K562 (cell line): ENCODE data around the gene VAT1L. TPM values are rescaled to one million over a fixed set of nuclear protein-coding genes. Genes with fewer than 3 reads are reported as not detected.

Experiments used
- ARID3A ChIP-seq: IDR thresholded peaks from 2 replicates; pipeline ENCODE4 v1.6.1; 2012; ENCODE audit warnings: low read depth, low read length, improper control_type of control experiment, borderline replicate concordance
- BRD9 ChIP-seq: fragments of 450-650 bp; IDR thresholded peaks from 2 replicates; pipeline ENCODE4 v1.6.1; 2018; ENCODE audit warnings: low read depth; ENCODE audit not compliant: partially characterized antibody
- DNMT1 ChIP-seq: fragments of 450-650 bp; IDR thresholded peaks from 2 replicates; pipeline ENCODE4 v1.6.1; 2016; ENCODE audit warnings: antibody characterized with exemption, mild to moderate bottlenecking
- EGR1 ChIP-seq: fragments of 450-650 bp; conservative IDR thresholded peaks from 2 replicates; pipeline ENCODE4 v1.6.1; 2017; ENCODE audit warnings: mild to moderate bottlenecking
- ETS2 ChIP-seq: IDR thresholded peaks from 2 replicates; pipeline ENCODE4 v1.6.1; 2016; ENCODE audit warnings: borderline replicate concordance, missing genetic modification characterization, mild to moderate bottlenecking, moderate library complexity, missing compliant biosample characterization; ENCODE audit not compliant: poor library complexity, severe bottlenecking
- HES1 ChIP-seq: fragments of 450-650 bp; IDR thresholded peaks from 2 replicates; pipeline ENCODE4 v1.6.1; 2016; ENCODE audit warnings: low read depth, mild to moderate bottlenecking, moderate library complexity
- IRF1 ChIP-seq: sonication (generic); formaldehyde crosslinking; IDR thresholded peaks from 2 replicates; pipeline ENCODE4 v1.8.0; 2022; ENCODE audit warnings: missing genetic modification reagents, mild to moderate bottlenecking, borderline replicate concordance
- KHSRP ChIP-seq: fragments of 450-650 bp; IDR thresholded peaks from 2 replicates; pipeline ENCODE4 v1.6.1; 2017
- L3MBTL2 ChIP-seq: fragments of 450-650 bp; IDR thresholded peaks from 2 replicates; pipeline ENCODE4 v1.6.1; 2016; ENCODE audit warnings: mild to moderate bottlenecking, moderate library complexity
- MAX ChIP-seq: sonication (generic); formaldehyde crosslinking; IDR thresholded peaks from 2 replicates; pipeline ENCODE4 v1.9.0; 2022; ENCODE audit warnings: mild to moderate bottlenecking, missing genetic modification reagents
- MIER1 ChIP-seq: fragments of 450-650 bp; IDR thresholded peaks from 2 replicates; pipeline ENCODE4 v1.6.1; 2016; ENCODE audit warnings: antibody characterized with exemption, mild to moderate bottlenecking, low read depth
- NCOA2 ChIP-seq, 2 experiments: fragments of 450-650 bp; IDR thresholded peaks; 2 replicates each; pipeline ENCODE4 v1.6.1; 2018; ENCODE audit warnings: mild to moderate bottlenecking in 2 of 2, moderate library complexity in 1 of 2; ENCODE audit not compliant: partially characterized antibody in 2 of 2
- PHB ChIP-seq: fragments of 250-450 bp; sonication (Bioruptor Pico); IDR thresholded peaks from 2 replicates; pipeline ENCODE4 v1.5.0; 2021
- POLR2B ChIP-seq: fragments of 450-650 bp; IDR thresholded peaks from 2 replicates; pipeline ENCODE4 v1.6.1; 2018; ENCODE audit warnings: low read depth; ENCODE audit not compliant: partially characterized antibody
- PTBP1 ChIP-seq: fragments of 200-400 bp; formaldehyde crosslinking; IDR thresholded peaks from 2 replicates; pipeline ENCODE4 v1.6.1; 2017; ENCODE audit warnings: low read depth, low read length
- RBM39 ChIP-seq: fragments of 200-400 bp; formaldehyde crosslinking; optimal IDR thresholded peaks from 2 replicates; pipeline ENCODE3; 2018; ENCODE audit warnings: low read depth, low read length
- RFX1 ChIP-seq: fragments of 450-650 bp; IDR thresholded peaks from 2 replicates; pipeline ENCODE4 v1.6.1; 2016; ENCODE audit warnings: mild to moderate bottlenecking, moderate library complexity
- RFX5 ChIP-seq: IDR thresholded peaks from 2 replicates; pipeline ENCODE4 v1.6.1; 2011; ENCODE audit warnings: low read depth, mild to moderate bottlenecking, improper control_type of control experiment, low read length
- TAF1 ChIP-seq: IDR thresholded peaks from 2 replicates; pipeline ENCODE4 v1.6.1; 2011; ENCODE audit warnings: mild to moderate bottlenecking, low read length, moderate library complexity; ENCODE audit not compliant: insufficient read depth, control insufficient read depth, severe bottlenecking; ENCODE audit errors: extremely low read depth
- TEAD1 ChIP-seq, 2 experiments: fragments of 450-650 bp in 1 of 2; sonication (generic) in 1 of 2; formaldehyde crosslinking; IDR thresholded peaks; 2 replicates each; pipeline versions ENCODE4 v1.4.0 to v1.8.0; 2020 to 2022; ENCODE audit warnings: mild to moderate bottlenecking in 2 of 2, missing genetic modification reagents in 1 of 2
- XRCC3 ChIP-seq: fragments of 450-650 bp; IDR thresholded peaks from 2 replicates; pipeline ENCODE4 v1.6.1; 2017; ENCODE audit warnings: mild to moderate bottlenecking, moderate library complexity
- ZKSCAN3 ChIP-seq: fragments of 250-450 bp; sonication (Bioruptor Pico); IDR thresholded peaks from 2 replicates; pipeline ENCODE4 v1.4.0; 2020
- ZNF184 ChIP-seq: sonication (generic); formaldehyde crosslinking; IDR thresholded peaks from 2 replicates; pipeline ENCODE4 v1.5.0; 2020; ENCODE audit warnings: missing genetic modification reagents
- ZNF282 ChIP-seq: sonication (generic); formaldehyde crosslinking; IDR thresholded peaks from 2 replicates; pipeline ENCODE4 v1.8.1; 2023; ENCODE audit warnings: missing genetic modification reagents
- polyA plus RNA-seq, 8 experiments: library from polyadenylated mRNA; depleted of rRNA in 4 of 8; stranded (reverse) in 5 of 8; unstranded in 3 of 8; fragments of >200 nt; fragmentation: Nextera tagmentation in 2 of 8; fragmentation: Illumina TruSeq in 1 of 8; extraction: Ambion mirVana in 2 of 8; extraction: Trizol in 1 of 8; gene quantifications; 2 replicates each; pipeline versions ENCODE4 v1.2.1 to v1.2.3, GENCODE V29; 2011 to 2014; ENCODE audit warnings: inconsistent platforms in 1 of 8, missing spikeins in 1 of 8
- total RNA-seq, 7 experiments: library from RNA; depleted of rRNA in 6 of 7; stranded (reverse); fragments of >200 nt in 6 of 7; fragmentation: Illumina TruSeq in 2 of 7; extraction: Trizol in 2 of 7; gene quantifications; 2 replicates each; pipeline versions ENCODE4 v1.2.1 to v1.2.3, GENCODE V29; 2011 to 2021; ENCODE audit warnings: low replicate concordance in 1 of 7
- TF ChIP-seq, protein P1 (sequence below), 2 experiments: fragments of 150-350 bp in 1 of 2; IDR thresholded peaks; 2 replicates each; pipeline ENCODE4 v1.6.1; 2012 to 2016; ENCODE audit warnings: low read depth in 2 of 2, low read length in 2 of 2, mild to moderate bottlenecking in 1 of 2, moderate library complexity in 1 of 2

VAT1L gene
- total and polyA plus RNA-seq, 9 of the 15 experiments (the other 6 are each of a cell fraction or from before 2014, with no cell fraction given) = 0.01 TPM; not detected in 8

- TF ChIP-seq IRF1 (CRISPR knock-in tag) (no peak), XRCC3 (no peak), ZKSCAN3 (no peak), TEAD1 (CRISPR knock-in tag; IDR thresholded peaks at IDR 0.05) (peak in 1 of 2 experiments; percentile 94; a peak in 2 of 4 replicates), MAX (CRISPR knock-in tag) (no peak), DNMT1 (no peak), ETS2 (no peak), KHSRP (no peak), EGR1 (no peak), ARID3A (no peak), MIER1 (no peak), TAF1 (no peak), RFX5 (no peak), L3MBTL2 (no peak), RFX1 (no peak), POLR2B (no peak), RBM39 (no peak), ZNF282 (CRISPR knock-in tag) (no peak), HES1 (no peak), ZNF184 (CRISPR knock-in tag) (no peak), NCOA2 (IDR thresholded peaks at IDR 0.05; ENCODE audit: partially characterized antibody in 2 of 2) (no peak), BRD9 (no peak), PHB (CRISPR knock-in tag) (no peak), PTBP1 (no peak)
- TF ChIP-seq, protein P1, sequence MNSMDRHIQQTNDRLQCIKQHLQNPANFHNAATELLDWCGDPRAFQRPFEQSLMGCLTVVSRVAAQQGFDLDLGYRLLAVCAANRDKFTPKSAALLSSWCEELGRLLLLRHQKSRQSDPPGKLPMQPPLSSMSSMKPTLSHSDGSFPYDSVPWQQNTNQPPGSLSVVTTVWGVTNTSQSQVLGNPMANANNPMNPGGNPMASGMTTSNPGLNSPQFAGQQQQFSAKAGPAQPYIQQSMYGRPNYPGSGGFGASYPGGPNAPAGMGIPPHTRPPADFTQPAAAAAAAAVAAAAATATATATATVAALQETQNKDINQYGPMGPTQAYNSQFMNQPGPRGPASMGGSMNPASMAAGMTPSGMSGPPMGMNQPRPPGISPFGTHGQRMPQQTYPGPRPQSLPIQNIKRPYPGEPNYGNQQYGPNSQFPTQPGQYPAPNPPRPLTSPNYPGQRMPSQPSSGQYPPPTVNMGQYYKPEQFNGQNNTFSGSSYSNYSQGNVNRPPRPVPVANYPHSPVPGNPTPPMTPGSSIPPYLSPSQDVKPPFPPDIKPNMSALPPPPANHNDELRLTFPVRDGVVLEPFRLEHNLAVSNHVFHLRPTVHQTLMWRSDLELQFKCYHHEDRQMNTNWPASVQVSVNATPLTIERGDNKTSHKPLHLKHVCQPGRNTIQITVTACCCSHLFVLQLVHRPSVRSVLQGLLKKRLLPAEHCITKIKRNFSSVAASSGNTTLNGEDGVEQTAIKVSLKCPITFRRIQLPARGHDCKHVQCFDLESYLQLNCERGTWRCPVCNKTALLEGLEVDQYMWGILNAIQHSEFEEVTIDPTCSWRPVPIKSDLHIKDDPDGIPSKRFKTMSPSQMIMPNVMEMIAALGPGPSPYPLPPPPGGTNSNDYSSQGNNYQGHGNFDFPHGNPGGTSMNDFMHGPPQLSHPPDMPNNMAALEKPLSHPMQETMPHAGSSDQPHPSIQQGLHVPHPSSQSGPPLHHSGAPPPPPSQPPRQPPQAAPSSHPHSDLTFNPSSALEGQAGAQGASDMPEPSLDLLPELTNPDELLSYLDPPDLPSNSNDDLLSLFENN (IDR thresholded peaks at IDR 0.05; ENCODE audit: low read depth in 2 of 2, low read length in 2 of 2) = no peak
Measured at GRCh38 chr16:77739559-77739892, 48.8 kb upstream of the VAT1L start (continued).
